ENCODE results near the gene DNAH3. TPM values are rescaled to one million over a fixed set of nuclear protein-coding genes. Genes with fewer than 3 reads are reported as not detected.
"Not testable (repeated sequence)": the region's sequence is repeated elsewhere in the genome, so short reads cannot be mapped to it uniquely, and the experiment has no call there.

The DNAH3 gene
- total RNA-seq, 1 donor = not detected

- H3K4me1 ChIP-seq (ENCODE audit: insufficient read depth, low read length) = no peaks in the 10 kb centered on the region
- H3K27me3 ChIP-seq (ENCODE audit: insufficient read depth, low read length) = no peaks in the 10 kb centered on the region
- H3K4me3 ChIP-seq (ENCODE audit: low read length) = no peak overlapping the region
- H3K9me3 ChIP-seq (ENCODE audit: low read depth, low read length) = no peaks in the 10 kb centered on the region
Observed at GRCh38 chr16:21179126-21179982, 28.7 kb upstream of the DNAH3 start.

- H3K4me3 ChIP-seq (ENCODE audit: low read length) = no peak overlapping the region
- no peaks in the 10 kb centered on the region for H3K9me3 ChIP-seq (ENCODE audit: low read depth, low read length)
- H3K4me1 ChIP-seq (ENCODE audit: insufficient read depth, low read length) = no peaks in the 10 kb centered on the region
- no peaks in the 10 kb centered on the region for H3K27me3 ChIP-seq (ENCODE audit: insufficient read depth, low read length)
Observed at GRCh38 chr16:21175397-21175796, 24.8 kb upstream of the DNAH3 start.

GRCh38 chr16:21172650-21173049 is 22.0 kb upstream of the DNAH3 start:
- Histone ChIP-seq H3K4me3 (ENCODE audit: low read length) (no peak overlapping the region), H3K4me1 (ENCODE audit: insufficient read depth, low read length) (no peaks in the 10 kb centered on the region), H3K27me3 (ENCODE audit: insufficient read depth, low read length) (no peaks in the 10 kb centered on the region), H3K9me3 (ENCODE audit: low read depth, low read length) (no peaks in the 10 kb centered on the region)

- not testable (repeated sequence) for H3K9me3 ChIP-seq (ENCODE audit: low read depth, low read length); H3K4me3 ChIP-seq (ENCODE audit: low read length); H3K4me1 ChIP-seq (ENCODE audit: insufficient read depth, low read length); H3K27me3 ChIP-seq (ENCODE audit: insufficient read depth, low read length)
Observed at GRCh38 chr16:21170116-21170515, 19.5 kb upstream of the DNAH3 start.

- H3K4me1 ChIP-seq (ENCODE audit: insufficient read depth, low read length) = no peaks in the 10 kb centered on the region
- H3K9me3 ChIP-seq (ENCODE audit: low read depth, low read length) = no peaks in the 10 kb centered on the region
- no peaks in the 10 kb centered on the region for H3K27me3 ChIP-seq (ENCODE audit: insufficient read depth, low read length)
- H3K4me3 ChIP-seq (ENCODE audit: low read length) = no peak overlapping the region
Observed at GRCh38 chr16:21169249-21169981, 18.8 kb upstream of the DNAH3 start.

- no peak overlapping the region for H3K4me3 ChIP-seq (ENCODE audit: low read length)
- H3K9me3 ChIP-seq (ENCODE audit: low read depth, low read length) = no peaks in the 10 kb centered on the region
- H3K27me3 ChIP-seq (ENCODE audit: insufficient read depth, low read length) = no peaks in the 10 kb centered on the region
- H3K4me1 ChIP-seq (ENCODE audit: insufficient read depth, low read length) = no peaks in the 10 kb centered on the region
Observed at GRCh38 chr16:21167929-21168602, 17.4 kb upstream of the DNAH3 start.

- H3K4me3 ChIP-seq (ENCODE audit: low read length) = no peak overlapping the region
- no peaks in the 10 kb centered on the region for H3K27me3 ChIP-seq (ENCODE audit: insufficient read depth, low read length)
- H3K9me3 ChIP-seq (ENCODE audit: low read depth, low read length) = no peaks in the 10 kb centered on the region
- H3K4me1 ChIP-seq (ENCODE audit: insufficient read depth, low read length) = no peaks in the 10 kb centered on the region
Observed at GRCh38 chr16:21167360-21167759, 16.7 kb upstream of the DNAH3 start.

- Histone ChIP-seq H3K4me1 (ENCODE audit: insufficient read depth, low read length) (no peaks in the 10 kb centered on the region), H3K27me3 (ENCODE audit: insufficient read depth, low read length) (no peaks in the 10 kb centered on the region), H3K9me3 (ENCODE audit: low read depth, low read length) (no peaks in the 10 kb centered on the region), H3K4me3 (ENCODE audit: low read length) (no peak overlapping the region)
Observed at GRCh38 chr16:21166561-21166961, 15.9 kb upstream of the DNAH3 start.

- no peaks in the 10 kb centered on the region for H3K27me3 ChIP-seq (ENCODE audit: insufficient read depth, low read length)
- no peak overlapping the region for H3K4me3 ChIP-seq (ENCODE audit: low read length)
- H3K4me1 ChIP-seq (ENCODE audit: insufficient read depth, low read length) = peaks cover 4% of the 10 kb centered on the region
- no peaks in the 10 kb centered on the region for H3K9me3 ChIP-seq (ENCODE audit: low read depth, low read length)
Observed at GRCh38 chr16:21164521-21165168, 14.0 kb upstream of the DNAH3 start.

GRCh38 chr16:21163576-21163975 is 12.9 kb upstream of the DNAH3 start:
- Histone ChIP-seq H3K4me3 (ENCODE audit: low read length) (no peak overlapping the region), H3K27me3 (ENCODE audit: insufficient read depth, low read length) (no peaks in the 10 kb centered on the region), H3K4me1 (ENCODE audit: insufficient read depth, low read length) (peaks cover 12% of the 10 kb centered on the region), H3K9me3 (ENCODE audit: low read depth, low read length) (no peaks in the 10 kb centered on the region)

GRCh38 chr16:21162661-21163151 is 12.1 kb upstream of the DNAH3 start:
- Histone ChIP-seq H3K4me1 (ENCODE audit: insufficient read depth, low read length) (peaks cover 19% of the 10 kb centered on the region), H3K4me3 (ENCODE audit: low read length) (no peak overlapping the region), H3K9me3 (ENCODE audit: low read depth, low read length) (no peaks in the 10 kb centered on the region), H3K27me3 (ENCODE audit: insufficient read depth, low read length) (no peaks in the 10 kb centered on the region)

- Histone ChIP-seq H3K4me3 (ENCODE audit: low read length) (no peak overlapping the region), H3K4me1 (ENCODE audit: insufficient read depth, low read length) (peaks cover 22% of the 10 kb centered on the region), H3K27me3 (ENCODE audit: insufficient read depth, low read length) (no peaks in the 10 kb centered on the region), H3K9me3 (ENCODE audit: low read depth, low read length) (no peaks in the 10 kb centered on the region)
Observed at GRCh38 chr16:21161211-21161610, 10.6 kb upstream of the DNAH3 start.

- H3K4me3 ChIP-seq (ENCODE audit: low read length) = no peak overlapping the region
- no peaks in the 10 kb centered on the region for H3K27me3 ChIP-seq (ENCODE audit: insufficient read depth, low read length)
- H3K4me1 ChIP-seq (ENCODE audit: insufficient read depth, low read length) = peaks cover 22% of the 10 kb centered on the region
- no peaks in the 10 kb centered on the region for H3K9me3 ChIP-seq (ENCODE audit: low read depth, low read length)
Observed at GRCh38 chr16:21160276-21160675, 9.6 kb upstream of the DNAH3 start.

GRCh38 chr16:21159281-21159951 is 8.8 kb upstream of the DNAH3 start:
- no peaks in the 10 kb centered on the region for H3K9me3 ChIP-seq (ENCODE audit: low read depth, low read length)
- no peaks in the 10 kb centered on the region for H3K27me3 ChIP-seq (ENCODE audit: insufficient read depth, low read length)
- peak overlapping the region; percentile 61 for H3K4me3 ChIP-seq (ENCODE audit: low read length)
- H3K4me1 ChIP-seq (ENCODE audit: insufficient read depth, low read length) = peaks cover 22% of the 10 kb centered on the region
